T-helper 17 cell (primary cell): ENCODE measurements around the gene LMOD2. TPM values are rescaled to one million over a fixed set of nuclear protein-coding genes. Genes with fewer than 3 reads are reported as not detected.
"Not testable (repeated sequence)": the region's sequence is repeated elsewhere in the genome, so short reads cannot be mapped to it uniquely, and the experiment has no call there.

Source experiments
- ATAC-seq: fragments of 150-1000 bp; cut with Tn5 transposase; 2 replicates; pipeline ENCODE4 v1.10.0; 2021; ENCODE audit warnings: mild to moderate bottlenecking, moderate library complexity
- DNase-seq, 3 donors: peaks; one replicate each; pipeline versions ENCODE4 v3.0.0 to v3.0.0-alpha.2; 2020 to 2021
- H3K9me3 ChIP-seq: one replicate; pipeline ENCODE4 v1.7.0; 2013; ENCODE audit warnings: low read length, mild to moderate bottlenecking; ENCODE audit not compliant: control insufficient read depth, poor library complexity, severe bottlenecking
- H3K27ac Mint-ChIP-seq: one replicate; pipeline ENCODE4 v1.8.0; 2022; ENCODE audit warnings: mild to moderate bottlenecking, moderate library complexity, mixed read lengths
- H3K27me3 Mint-ChIP-seq: one replicate; pipeline ENCODE4 v1.8.0; 2022; ENCODE audit warnings: mixed read lengths
- H3K36me3 Mint-ChIP-seq: one replicate; pipeline ENCODE4 v1.8.0; 2022; ENCODE audit warnings: low read depth, mixed read lengths
- H3K4me1 Mint-ChIP-seq: one replicate; pipeline ENCODE4 v1.8.0; 2022; ENCODE audit warnings: mild to moderate bottlenecking, mixed read lengths
- H3K4me3 Mint-ChIP-seq: one replicate; pipeline ENCODE4 v1.8.0; 2022; ENCODE audit warnings: mild to moderate bottlenecking, moderate library complexity, mixed read lengths
- total RNA-seq, 4 donors: library from RNA in 2 of 4; stranded (reverse) in 2 of 4; gene quantifications; one replicate each; pipeline ENCODE4 v1.2.3 and lab custom pipeline; 2022 to 2026

Gene LMOD2
- total RNA-seq, 2 donors from 2014 or later, result not detected

DNA sequence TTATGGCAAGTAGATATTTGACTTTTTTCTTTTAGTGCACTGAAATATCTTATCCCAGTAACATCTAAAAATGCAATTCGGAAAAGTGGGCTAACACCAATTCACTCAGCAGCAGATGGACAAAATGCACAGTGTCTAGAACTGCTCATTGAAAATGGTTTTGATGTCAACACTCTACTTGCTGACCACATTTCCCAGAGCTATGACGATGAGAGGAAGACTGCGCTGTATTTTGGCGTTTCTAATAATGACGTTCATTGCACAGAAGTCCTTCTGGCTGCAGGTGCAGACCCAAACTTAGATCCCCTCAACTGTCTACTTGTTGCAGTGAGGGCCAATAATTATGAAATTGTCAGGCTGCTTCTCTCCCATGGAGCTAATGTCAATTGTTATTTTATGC lies 26.8 kb upstream of the LMOD2 start:
- H3K9me3 ChIP-seq, result no peaks in the 10 kb centered on the region
- DNase-seq (no peak), ATAC-seq (no peak)
- Mint-ChIP-seq H3K4me1 (peaks cover 5% of the 10 kb centered on the region), H3K36me3 (peaks cover 2% of the 10 kb centered on the region), H3K27ac (no peak overlapping the region), H3K27me3 (peaks cover 14% of the 10 kb centered on the region), H3K4me3 (no peak overlapping the region)

DNA sequence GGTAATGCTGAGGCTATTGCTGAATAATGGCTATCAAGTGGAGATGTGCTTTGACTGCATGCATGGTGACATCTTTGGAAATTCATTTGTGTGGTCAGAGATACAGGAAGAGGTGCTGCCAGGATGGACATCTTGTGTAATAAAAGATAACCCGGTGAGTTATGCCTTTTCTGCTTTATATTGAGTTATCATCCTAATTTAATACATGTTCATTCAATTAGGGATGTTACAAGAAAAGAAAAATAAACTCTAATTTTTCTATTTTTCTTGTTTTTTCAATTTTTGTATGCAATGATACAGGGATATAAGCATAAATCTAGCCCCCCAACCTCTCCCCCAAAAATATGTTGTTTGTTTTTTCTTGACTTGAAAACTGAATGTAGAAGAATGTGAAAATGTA lies 26.4 kb upstream of the LMOD2 start:
- Mint-ChIP-seq H3K27me3 (peaks cover 14% of the 10 kb centered on the region), H3K36me3 (peaks cover 2% of the 10 kb centered on the region), H3K27ac (no peak overlapping the region), H3K4me3 (no peak overlapping the region), H3K4me1 (peaks cover 5% of the 10 kb centered on the region)
- no peak for ATAC-seq
- H3K9me3 ChIP-seq, result no peaks in the 10 kb centered on the region
- DNase-seq, result no peak

DNA sequence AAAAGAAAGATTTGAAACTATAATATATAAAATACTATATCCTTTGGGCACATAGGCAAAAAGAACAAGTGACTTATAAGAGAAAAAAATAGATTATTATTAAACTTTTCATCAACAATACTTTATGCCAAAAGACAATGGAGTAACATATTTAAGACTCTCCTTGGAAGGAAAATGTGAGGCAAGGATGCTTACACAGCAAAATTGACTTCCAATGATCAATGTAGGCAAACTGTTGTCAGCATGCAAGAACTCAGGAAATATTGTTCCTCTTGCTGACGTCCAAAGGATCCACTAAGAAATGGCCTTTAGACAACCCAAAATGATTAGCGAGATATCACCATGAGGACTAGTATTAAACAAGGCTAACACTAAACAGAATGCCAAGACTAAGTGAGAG lies 22.9 kb upstream of the LMOD2 start:
- Mint-ChIP-seq H3K27ac (no peak overlapping the region), H3K27me3 (peaks cover 22% of the 10 kb centered on the region), H3K4me1 (no peaks in the 10 kb centered on the region), H3K36me3 (peaks cover 2% of the 10 kb centered on the region), H3K4me3 (no peak overlapping the region)
- ATAC-seq (no peak), DNase-seq (no peak)
- H3K9me3 ChIP-seq, result no peaks in the 10 kb centered on the region

GRCh38 chr7:123633553-123633952 lies 22.1 kb upstream of the LMOD2 start:
- ATAC-seq, result no peak
- no peaks in the 10 kb centered on the region for H3K9me3 ChIP-seq
- no peak for DNase-seq
- Mint-ChIP-seq H3K4me3 (no peak overlapping the region), H3K4me1 (no peaks in the 10 kb centered on the region), H3K27ac (no peak overlapping the region), H3K36me3 (peaks cover 5% of the 10 kb centered on the region), H3K27me3 (peaks cover 23% of the 10 kb centered on the region)

- H3K4me1 Mint-ChIP-seq, ATAC-seq: not testable (repeated sequence)
- peaks cover 20% of the 10 kb centered on the region for H3K27me3 Mint-ChIP-seq
Measured at GRCh38 chr7:123634011-123634573, 21.6 kb upstream of the LMOD2 start.

GRCh38 chr7:123635551-123636359 lies 19.9 kb upstream of the LMOD2 start:
- H3K27ac Mint-ChIP-seq, result no peak overlapping the region
- no peak overlapping the region for H3K4me3 Mint-ChIP-seq
- peaks cover 14% of the 10 kb centered on the region for H3K27me3 Mint-ChIP-seq
- H3K4me1 Mint-ChIP-seq, result no peaks in the 10 kb centered on the region
- H3K9me3 ChIP-seq, result no peaks in the 10 kb centered on the region
- H3K36me3 Mint-ChIP-seq, result peaks cover 5% of the 10 kb centered on the region
- ATAC-seq, result no peak
- no peak for DNase-seq

More at GRCh38 chr7:123634011-123634573, 21.6 kb upstream of the LMOD2 start:
- not testable (repeated sequence) for H3K36me3 Mint-ChIP-seq, DNase-seq, H3K9me3 ChIP-seq, H3K4me3 Mint-ChIP-seq, H3K27ac Mint-ChIP-seq

GRCh38 chr7:123637203-123637602 lies 18.5 kb upstream of the LMOD2 start:
- Mint-ChIP-seq H3K4me3 (no peak overlapping the region), H3K27ac (no peak overlapping the region), H3K36me3 (peaks cover 5% of the 10 kb centered on the region), H3K27me3 (peaks cover 21% of the 10 kb centered on the region), H3K4me1 (no peaks in the 10 kb centered on the region)
- DNase-seq (no peak), ATAC-seq (no peak)
- no peaks in the 10 kb centered on the region for H3K9me3 ChIP-seq

DNA sequence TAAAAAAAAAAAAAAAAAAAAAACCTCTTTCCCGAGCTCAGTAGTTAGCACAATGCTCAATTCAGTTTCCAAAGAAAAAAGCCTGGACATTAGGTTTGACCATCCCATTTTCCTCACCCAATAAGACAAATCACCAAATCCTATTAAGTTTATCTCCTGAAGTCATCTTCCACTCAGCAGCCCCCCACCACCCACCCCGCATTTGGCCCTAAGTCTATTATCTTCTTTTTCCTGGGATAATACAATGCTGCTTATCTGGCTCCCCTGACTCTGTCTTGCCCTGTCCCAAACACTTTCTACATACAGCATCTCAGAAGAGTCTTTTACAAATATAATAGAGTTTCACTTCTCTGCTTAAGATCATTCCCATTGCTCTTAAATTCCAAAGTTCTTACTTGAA lies 17.8 kb upstream of the LMOD2 start:
- ATAC-seq, result no peak
- Mint-ChIP-seq H3K27ac (no peak overlapping the region), H3K4me3 (no peak overlapping the region), H3K36me3 (peaks cover 5% of the 10 kb centered on the region), H3K27me3 (peaks cover 28% of the 10 kb centered on the region), H3K4me1 (no peaks in the 10 kb centered on the region)
- H3K9me3 ChIP-seq, result no peaks in the 10 kb centered on the region
- no peak for DNase-seq

DNA sequence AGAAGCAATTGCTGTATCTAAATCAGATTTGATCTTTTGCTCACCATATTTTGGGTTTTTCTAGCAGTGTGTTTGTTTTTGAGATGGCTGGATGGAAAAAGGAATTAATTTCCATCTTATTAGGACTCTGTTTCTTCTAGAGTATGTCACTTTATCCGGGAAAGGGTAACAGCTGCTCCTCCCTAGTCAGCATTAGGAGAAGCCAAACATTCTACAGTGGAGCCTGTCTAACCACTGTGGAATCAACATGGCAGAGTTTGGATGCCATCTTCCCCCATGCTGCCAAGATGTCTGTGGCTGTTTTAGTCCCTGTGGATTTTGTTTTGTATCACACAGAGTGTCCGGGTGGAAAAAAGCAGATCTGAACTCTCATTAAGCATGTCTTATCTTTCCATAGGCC lies 16.0 kb upstream of the LMOD2 start:
- peaks cover 46% of the 10 kb centered on the region for H3K27me3 Mint-ChIP-seq
- peaks cover 5% of the 10 kb centered on the region for H3K36me3 Mint-ChIP-seq
- ATAC-seq (no peak), DNase-seq (no peak)
- no peaks in the 10 kb centered on the region for H3K4me1 Mint-ChIP-seq
- H3K9me3 ChIP-seq, result no peaks in the 10 kb centered on the region
- H3K27ac Mint-ChIP-seq, result no peak overlapping the region
- H3K4me3 Mint-ChIP-seq, result no peak overlapping the region

GRCh38 chr7:123640583-123640982 lies 15.1 kb upstream of the LMOD2 start:
- H3K27ac Mint-ChIP-seq, result no peak overlapping the region
- H3K4me1 Mint-ChIP-seq, result no peaks in the 10 kb centered on the region

DNA sequence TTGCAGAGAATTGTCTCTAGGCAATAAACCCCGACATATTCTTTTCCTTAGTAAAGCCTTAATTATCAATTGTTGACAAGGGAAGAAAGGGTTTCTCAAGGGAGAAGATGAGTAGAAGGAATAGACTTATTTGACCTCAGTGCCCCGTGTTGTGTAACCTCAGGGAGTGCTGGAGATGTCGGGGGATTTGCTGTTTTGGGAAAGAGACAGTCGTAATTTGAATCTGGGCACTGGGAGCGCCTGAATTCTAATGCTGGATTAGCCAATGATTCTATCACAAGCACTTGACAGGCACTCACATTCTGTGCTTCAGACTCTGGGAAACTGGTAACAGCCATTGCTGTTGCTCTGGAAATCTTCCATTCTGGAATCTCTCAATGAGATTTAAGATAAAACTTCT lies 13.8 kb upstream of the LMOD2 start:
- Mint-ChIP-seq H3K36me3 (peaks cover 5% of the 10 kb centered on the region), H3K27ac (no peak overlapping the region), H3K4me3 (no peak overlapping the region), H3K27me3 (peaks cover 59% of the 10 kb centered on the region), H3K4me1 (no peaks in the 10 kb centered on the region)
- DNase-seq (no peak), ATAC-seq (no peak)
- no peaks in the 10 kb centered on the region for H3K9me3 ChIP-seq

More at GRCh38 chr7:123640583-123640982, 15.1 kb upstream of the LMOD2 start:
- ATAC-seq, result no peak
- peaks cover 52% of the 10 kb centered on the region for H3K27me3 Mint-ChIP-seq
- H3K36me3 Mint-ChIP-seq, result peaks cover 5% of the 10 kb centered on the region
- no peak overlapping the region for H3K4me3 Mint-ChIP-seq
- H3K9me3 ChIP-seq, result no peaks in the 10 kb centered on the region
- DNase-seq, result no peak

DNA sequence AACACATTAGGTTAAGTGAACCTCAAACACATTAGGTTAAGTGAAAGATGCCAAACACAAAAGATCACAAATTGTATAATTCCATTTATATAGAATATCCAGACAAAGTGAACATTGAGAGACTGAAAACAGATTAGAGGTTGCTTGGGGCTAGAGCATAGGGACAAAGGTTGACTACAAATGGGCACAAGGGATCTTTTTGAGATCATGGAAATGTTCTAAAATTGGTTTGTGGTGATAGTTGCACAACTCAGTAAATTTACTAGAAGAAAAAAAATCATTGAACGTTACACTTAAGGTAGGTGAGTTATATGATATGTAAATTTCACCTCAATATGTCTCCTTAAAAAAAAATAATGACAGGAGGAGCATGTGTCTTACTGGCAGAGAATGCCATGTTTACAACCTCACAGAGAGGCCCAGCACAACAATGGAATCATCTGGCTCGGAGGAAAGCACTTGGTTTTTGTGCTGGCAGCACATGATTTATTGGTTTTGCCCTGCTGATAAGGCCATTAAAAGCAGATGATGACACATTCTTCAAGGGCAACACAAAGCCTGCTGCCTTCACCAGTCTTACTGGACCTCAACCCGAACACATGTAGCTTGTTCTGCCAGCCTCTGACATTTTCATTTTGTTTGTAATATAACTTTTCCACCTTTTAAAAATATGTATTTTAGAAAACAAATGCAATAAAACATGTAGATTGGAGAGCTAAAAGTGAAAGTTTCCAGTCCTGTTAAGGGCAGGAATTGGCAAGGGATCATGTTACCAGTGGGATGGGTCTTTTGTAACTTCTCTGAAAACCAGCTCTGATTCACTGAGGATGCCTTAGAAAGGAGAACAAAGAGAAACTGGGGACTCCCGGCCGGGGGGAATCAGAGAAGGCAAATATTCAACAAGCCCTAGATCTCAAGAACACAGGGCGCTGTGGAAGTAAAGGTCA lies 11.9 kb upstream of the LMOD2 start:
- no peaks in the 10 kb centered on the region for H3K9me3 ChIP-seq
- Mint-ChIP-seq H3K27ac (no peak overlapping the region), H3K4me1 (no peaks in the 10 kb centered on the region), H3K36me3 (no peaks in the 10 kb centered on the region), H3K27me3 (peaks cover 53% of the 10 kb centered on the region), H3K4me3 (no peak overlapping the region)
- no peak for ATAC-seq
- DNase-seq, result no peak

DNA sequence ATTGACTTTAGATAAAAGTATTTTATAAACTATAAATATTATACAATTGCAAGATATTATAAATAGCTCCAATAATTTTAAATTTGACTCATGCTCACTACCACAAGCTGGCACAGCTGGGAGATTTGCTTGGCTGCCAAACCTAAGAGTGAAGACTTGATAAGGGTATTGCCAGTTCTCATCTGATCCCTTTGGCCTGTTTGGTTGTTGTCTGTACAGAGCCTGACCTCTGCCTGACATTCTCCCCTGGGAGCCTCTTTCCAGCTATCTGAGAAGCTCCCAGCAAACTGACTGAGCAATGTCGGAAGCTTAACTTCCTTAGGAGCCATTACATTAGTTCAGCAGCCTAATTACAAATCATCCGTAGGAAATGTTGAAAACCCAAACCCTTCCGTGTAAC lies 10.2 kb upstream of the LMOD2 start:
- H3K9me3 ChIP-seq, result no peaks in the 10 kb centered on the region
- Mint-ChIP-seq H3K4me3 (no peak overlapping the region), H3K36me3 (no peaks in the 10 kb centered on the region), H3K27me3 (peaks cover 58% of the 10 kb centered on the region), H3K27ac (no peak overlapping the region), H3K4me1 (peaks cover 2% of the 10 kb centered on the region)
- ATAC-seq (no peak), DNase-seq (no peak)
